D721Med (cell line): ENCODE results near the gene FOXR2.

ENCODE experiments used
- DNase-seq: peaks from one replicate; pipeline ENCODE4 v3.0.0; 2011; ENCODE audit warnings: low spot score; ENCODE audit not compliant: insufficient read length
- FAIRE-seq: peaks from 2 replicates; lab custom pipeline; 2011; peaks lifted over from hg19 to GRCh38; lab: Jason Lieb, UNC
- TF ChIP-seq, protein P1 (sequence below): IDR thresholded peaks from 2 replicates; pipeline ENCODE4 v1.5.1; 2012; ENCODE audit warnings: mild to moderate bottlenecking, control low read depth; ENCODE audit not compliant: insufficient read depth; ENCODE audit errors: missing control alignments

Gene FOXR2, protein sequence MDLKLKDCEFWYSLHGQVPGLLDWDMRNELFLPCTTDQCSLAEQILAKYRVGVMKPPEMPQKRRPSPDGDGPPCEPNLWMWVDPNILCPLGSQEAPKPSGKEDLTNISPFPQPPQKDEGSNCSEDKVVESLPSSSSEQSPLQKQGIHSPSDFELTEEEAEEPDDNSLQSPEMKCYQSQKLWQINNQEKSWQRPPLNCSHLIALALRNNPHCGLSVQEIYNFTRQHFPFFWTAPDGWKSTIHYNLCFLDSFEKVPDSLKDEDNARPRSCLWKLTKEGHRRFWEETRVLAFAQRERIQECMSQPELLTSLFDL

DNA sequence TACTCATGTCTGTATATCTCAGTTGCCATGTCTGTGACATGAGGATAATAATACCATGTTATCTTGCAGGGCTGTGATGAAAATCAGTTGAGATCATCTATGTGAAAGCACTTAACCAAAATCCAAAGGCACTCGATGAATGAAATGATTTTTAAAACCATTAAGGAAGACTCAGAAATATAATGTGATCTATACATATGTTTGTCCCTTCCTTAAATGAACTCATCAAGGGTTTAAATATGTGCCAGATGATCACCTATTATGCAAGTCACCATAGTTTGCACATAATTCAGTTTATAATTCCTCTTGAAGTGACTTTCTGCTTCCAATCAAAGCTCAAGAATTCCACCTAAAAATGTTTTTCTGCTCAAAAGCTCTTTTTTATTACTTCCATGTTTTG, at the start of gene FOXR2:
Gene FOXR2 (plus strand): TSS at position 301 of the 400 bp plus-strand sequence. CDS start 312 bp downstream, outside the sequence.
- no peak for DNase-seq
- TF ChIP-seq, protein P1, sequence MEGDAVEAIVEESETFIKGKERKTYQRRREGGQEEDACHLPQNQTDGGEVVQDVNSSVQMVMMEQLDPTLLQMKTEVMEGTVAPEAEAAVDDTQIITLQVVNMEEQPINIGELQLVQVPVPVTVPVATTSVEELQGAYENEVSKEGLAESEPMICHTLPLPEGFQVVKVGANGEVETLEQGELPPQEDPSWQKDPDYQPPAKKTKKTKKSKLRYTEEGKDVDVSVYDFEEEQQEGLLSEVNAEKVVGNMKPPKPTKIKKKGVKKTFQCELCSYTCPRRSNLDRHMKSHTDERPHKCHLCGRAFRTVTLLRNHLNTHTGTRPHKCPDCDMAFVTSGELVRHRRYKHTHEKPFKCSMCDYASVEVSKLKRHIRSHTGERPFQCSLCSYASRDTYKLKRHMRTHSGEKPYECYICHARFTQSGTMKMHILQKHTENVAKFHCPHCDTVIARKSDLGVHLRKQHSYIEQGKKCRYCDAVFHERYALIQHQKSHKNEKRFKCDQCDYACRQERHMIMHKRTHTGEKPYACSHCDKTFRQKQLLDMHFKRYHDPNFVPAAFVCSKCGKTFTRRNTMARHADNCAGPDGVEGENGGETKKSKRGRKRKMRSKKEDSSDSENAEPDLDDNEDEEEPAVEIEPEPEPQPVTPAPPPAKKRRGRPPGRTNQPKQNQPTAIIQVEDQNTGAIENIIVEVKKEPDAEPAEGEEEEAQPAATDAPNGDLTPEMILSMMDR, result no peak
- FAIRE-seq, result no peak

DNA sequence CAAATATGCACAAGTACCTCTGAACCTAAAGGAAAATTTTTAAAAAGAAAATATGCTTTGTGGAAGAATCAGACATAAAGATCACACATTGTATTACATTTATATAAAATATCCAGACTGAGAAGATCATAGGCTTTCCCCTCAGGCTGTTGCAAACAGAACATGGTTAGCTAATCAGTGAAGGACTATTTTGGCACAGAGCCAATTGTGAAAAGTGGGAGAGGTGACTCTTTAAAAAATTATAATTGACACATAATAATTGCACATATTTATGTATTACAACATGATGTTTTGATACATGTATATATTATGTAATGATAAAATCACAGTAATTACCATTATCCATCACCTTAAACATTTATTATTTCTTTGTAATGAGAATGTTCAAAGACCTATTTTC, 44.1 kb upstream of the FOXR2 start:
- FAIRE-seq (no peak), DNase-seq (no peak)
- TF ChIP-seq, protein P1, result no peak

DNA sequence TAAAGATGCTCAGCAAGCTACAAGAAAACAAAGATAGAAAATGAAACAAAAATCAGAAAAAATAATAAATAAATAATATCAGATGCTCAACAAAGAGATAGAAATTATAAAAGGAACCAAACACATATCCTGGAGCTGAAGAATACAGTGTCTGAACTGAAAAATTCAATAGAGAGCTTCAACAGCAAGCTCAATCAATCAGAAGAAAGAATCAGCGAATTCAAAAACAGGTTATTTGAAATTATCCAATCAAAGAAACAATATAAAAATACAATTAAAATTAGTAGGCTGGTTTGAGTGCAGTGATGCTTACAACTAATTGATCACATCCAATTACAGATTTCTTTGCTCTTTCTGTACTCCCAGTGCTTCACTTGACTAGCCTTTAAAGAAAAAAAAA, 40.8 kb upstream of the FOXR2 start:
- no peak for FAIRE-seq

DNA sequence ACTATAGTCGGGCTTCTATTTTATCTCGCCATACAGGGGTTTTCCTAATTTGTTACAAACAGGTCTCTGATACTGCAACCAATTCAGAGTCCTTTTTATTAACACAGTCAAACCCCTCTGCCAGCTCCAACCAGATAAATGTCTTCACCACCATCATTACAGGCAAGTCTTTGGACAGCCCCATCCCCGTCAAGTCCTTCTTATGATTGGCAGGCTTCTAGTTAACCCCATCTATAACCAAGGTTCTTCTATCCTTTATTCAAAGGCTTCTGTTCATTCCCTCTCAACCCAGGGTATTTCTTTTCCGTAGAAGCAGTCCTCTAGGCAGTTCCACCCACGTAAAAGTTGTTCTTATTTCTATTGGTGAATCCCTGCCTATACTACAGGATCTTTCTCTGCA, 29.9 kb upstream of the FOXR2 start:
- TF ChIP-seq, protein P1, result no peak
- no peak for FAIRE-seq

More for the DNA sequence above, 40.8 kb upstream of the FOXR2 start:
- TF ChIP-seq, protein P1, result no peak
- no peak for DNase-seq

DNA sequence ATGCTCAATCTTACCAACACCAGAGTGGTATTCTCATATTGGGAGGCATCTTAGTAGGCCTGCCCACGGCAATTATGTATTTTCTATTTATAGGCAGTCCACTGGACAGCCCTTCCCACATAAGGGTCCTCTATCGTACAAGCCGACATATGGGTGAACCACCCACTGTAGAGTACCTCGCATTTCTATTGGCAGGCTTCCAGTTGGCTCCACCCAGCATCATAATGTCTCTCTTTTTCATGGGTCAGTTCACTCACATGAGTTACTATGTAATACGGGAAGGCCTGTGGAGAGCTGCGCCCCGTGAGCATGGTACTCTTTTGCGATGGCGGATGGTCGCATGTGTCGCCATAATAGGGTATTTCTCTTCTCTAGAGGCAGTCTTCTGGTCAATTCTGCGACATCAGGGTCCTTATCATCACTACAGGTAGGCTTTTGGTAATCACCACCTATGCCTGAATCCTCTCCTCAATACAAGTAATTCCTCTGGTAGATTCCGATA, 29.4 kb upstream of the FOXR2 start:
- TF ChIP-seq, protein P1, result no peak
- peak; percentile 90 for FAIRE-seq
- DNase-seq, result no peak

More for the DNA sequence above, 29.9 kb upstream of the FOXR2 start:
- DNase-seq, result no peak

DNA sequence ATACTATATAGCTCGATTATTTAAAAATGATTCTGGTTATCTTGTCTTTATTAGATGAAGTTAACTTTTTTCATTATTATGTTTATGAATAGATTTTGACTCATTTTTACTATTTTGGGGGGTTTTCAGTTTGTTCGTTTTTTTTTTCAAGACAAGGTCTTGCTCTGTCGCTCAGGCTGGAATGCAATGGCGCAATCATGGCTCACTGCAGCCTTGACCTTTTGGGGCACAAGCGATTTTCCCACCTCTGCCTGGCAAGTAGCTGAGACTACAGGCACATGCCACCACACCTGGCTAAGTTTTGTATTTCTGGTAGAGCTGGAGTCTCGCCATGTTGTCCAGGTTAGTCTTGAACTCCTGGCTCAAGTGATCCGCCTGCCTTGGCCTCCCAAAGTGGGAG, 24.9 kb upstream of the FOXR2 start:
- no peak for DNase-seq

DNA sequence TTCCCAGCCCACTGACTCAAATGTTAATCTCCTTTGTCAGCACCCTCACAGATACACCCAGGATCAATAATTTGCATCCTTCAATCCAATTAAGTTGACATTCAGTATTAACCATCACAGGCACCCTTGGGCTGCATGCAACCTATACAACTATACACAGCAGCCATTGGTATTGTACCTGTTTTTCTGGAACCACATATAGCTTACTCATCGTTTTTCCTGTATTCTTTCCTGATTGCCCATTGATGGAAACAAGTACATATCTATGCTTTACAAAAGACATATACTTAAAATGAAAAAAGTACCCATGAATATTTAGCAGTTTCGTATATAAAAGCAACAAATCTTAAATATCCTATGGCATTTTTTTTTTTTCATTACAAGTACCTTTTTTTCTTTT, 3.7 kb upstream of the FOXR2 start:
- TF ChIP-seq, protein P1, result no peak
- no peak for DNase-seq
- no peak for FAIRE-seq

More for the DNA sequence above, 24.9 kb upstream of the FOXR2 start:
- TF ChIP-seq, protein P1, result no peak
- FAIRE-seq, result no peak
